Hematopoietic multipotent progenitor cell treated with erythropoietin and hydrocortisone succinate and interleukin-3 and kit ligand, for 17 days (in vitro differentiated cells): ENCODE data around the gene DNAAF2.
"Not testable (repeated sequence)": the region's sequence is repeated elsewhere in the genome, so short reads cannot be mapped to it uniquely, and the experiment has no call there.

Experiments
- DNase-seq: peaks from one replicate; pipeline ENCODE4 v3.0.0-alpha.2; 2015; ENCODE audit warnings: low spot score

The DNAAF2 gene

DNA sequence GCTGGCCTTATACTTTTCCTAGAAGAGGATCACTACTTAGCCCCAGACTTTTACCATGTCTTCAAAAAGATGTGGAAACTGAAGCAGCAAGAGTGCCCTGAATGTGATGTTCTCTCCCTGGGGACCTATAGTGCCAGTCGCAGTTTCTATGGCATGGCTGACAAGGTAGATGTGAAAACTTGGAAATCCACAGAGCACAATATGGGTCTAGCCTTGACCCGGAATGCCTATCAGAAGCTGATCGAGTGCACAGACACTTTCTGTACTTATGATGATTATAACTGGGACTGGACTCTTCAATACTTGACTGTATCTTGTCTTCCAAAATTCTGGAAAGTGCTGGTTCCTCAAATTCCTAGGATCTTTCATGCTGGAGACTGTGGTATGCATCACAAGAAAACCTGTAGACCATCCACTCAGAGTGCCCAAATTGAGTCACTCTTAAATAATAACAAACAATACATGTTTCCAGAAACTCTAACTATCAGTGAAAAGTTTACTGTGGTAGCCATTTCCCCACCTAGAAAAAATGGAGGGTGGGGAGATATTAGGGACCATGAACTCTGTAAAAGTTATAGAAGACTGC lies 12.9 kb downstream of the DNAAF2 start:
- peak; percentile 18 for DNase-seq

DNA sequence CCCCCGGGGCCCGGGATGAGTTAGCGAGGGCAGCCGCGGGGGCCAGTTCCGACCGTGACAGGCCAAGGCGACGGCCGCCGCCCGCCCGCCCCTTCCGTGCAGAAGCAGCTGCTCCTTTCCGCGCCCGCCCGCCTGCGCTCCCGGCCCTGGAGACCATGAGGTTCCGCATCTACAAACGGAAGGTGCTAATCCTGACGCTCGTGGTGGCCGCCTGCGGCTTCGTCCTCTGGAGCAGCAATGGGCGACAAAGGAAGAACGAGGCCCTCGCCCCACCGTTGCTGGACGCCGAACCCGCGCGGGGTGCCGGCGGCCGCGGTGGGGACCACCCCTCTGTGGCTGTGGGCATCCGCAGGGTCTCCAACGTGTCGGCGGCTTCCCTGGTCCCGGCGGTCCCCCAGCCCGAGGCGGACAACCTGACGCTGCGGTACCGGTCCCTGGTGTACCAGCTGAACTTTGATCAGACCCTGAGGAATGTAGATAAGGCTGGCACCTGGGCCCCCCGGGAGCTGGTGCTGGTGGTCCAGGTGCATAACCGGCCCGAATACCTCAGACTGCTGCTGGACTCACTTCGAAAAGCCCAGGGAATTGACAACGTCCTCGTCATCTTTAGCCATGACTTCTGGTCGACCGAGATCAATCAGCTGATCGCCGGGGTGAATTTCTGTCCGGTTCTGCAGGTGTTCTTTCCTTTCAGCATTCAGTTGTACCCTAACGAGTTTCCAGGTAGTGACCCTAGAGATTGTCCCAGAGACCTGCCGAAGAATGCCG lies 13.7 kb downstream of the DNAAF2 start:
- peak; percentile 33 for DNase-seq

DNA sequence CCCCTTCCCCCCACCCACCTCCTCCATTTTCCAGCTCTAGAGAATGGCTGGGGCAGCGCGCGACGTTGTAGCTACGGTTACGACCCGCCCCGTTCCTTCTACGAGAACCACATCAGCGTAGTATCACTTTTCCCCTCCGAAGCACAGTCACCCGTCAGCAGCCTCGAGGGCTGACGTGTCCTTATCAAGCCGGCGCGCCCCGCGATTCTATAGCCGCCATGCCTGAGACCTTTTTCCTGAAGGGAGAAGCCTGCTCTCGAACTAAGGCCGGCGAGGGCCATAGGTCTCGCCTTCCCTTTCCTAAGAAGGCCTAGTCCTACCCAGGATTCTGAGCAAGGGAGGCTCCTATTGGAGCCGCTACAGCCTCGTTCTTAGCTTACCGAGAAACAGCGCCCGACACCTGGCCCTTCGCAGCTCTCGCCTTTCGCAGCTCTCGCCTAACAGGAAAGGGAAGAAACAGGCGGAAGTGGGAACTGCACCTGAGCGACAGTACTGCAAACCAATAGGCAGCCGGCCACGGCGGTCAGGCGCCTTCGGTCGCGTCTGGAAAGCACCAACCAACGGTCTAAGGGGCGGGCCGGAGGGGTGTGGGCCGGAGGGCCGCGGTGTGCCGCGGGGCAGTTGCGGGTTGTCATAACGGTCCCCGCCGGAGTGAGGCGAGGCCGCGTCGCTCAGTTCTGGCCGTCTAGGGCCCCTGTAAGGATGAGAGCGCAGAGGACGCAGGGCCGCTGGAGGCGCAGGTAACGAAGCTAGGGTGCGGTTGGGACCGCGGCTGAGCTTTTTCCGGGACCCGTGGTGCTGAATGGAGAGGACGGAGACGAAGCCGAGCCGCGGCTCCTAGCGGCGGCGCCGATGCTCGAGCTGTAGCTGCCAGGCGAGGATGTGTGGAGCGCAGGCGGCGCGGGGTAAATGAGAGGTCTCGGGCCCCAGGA lies 14.6 kb downstream of the DNAAF2 start, which contains the start of the genes MGAT2 and RPL36AL:
Gene MGAT2 (plus strand): TSS at position 618 of the 932 bp plus-strand sequence. CDS start 470 bp downstream, outside the sequence.
Gene RPL36AL (minus strand): TSS at position 445 of the 932 bp plus-strand sequence. CDS start 1,522 bp downstream, outside the sequence.
- DNase-seq = peak; percentile 97

DNA sequence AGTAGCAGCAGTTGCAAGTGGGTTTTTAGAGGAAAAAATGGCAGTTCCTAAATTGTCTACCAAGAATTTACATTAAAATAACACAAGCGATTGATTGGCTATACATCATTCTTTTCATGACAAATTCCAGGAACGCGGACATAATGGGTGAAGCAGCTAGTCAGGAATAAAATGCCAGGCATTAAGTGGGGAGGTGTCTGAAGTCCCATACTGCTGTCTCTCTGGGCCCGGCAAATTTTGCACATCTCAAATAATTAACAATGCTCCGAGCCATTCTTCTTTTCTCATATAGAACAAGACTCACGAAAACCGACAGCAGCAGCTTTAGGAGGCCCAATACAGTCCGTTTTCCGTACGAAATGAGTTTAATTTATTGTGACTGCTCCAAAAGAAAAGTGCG lies 15.3 kb downstream of the DNAAF2 start:
- no peak for DNase-seq

DNA sequence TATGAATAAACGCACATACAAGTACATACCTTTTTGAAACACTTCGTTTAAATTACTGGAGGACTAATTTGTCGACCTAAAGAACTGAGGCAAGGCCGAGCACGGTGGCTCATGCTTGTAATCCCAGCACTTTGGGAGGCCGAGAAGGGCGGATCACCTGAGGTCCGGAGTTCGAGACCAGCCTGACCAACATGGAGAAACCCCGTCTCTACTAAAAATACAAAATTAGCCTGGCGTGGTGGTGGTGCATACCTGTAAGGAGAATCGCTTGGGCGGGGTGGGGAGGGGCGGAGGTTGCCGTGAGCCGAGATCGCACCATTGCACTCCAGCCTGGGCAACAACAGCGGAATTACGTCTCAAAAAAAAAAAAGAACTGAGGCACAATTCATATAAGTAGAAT lies 15.8 kb downstream of the DNAAF2 start:
- not testable (repeated sequence) for DNase-seq

DNA sequence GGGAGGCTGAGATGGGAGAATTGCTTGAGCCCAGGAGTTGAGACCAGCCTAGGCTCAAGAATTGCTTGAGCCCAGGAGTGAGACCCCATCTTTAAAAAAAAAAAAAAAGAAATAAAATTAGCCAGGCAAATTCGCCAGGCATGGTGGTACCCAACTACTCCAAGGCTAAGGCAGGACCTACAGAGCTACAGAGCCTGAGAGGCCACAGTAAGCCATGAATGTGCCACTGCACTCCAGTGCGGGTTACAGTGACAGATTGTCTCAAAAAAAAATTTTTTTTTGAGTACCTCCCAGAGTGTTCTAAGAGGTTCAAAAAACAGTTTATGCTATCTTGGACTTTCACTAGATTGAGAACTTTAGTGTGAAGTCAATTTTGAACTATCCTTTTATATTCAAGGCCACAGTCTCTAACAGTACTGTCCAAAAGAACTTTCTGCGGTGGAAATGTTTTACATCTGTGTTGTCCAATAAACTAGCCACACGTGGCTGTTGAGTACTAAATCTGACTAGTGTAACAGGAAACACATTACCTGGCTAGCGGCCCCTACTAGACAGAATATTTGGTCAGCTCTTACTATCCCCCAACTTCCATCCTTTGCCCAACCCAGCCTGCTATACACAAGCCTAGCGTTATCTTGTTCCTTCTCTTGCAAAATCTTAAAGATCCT lies 17.1 kb downstream of the DNAAF2 start:
- no peak for DNase-seq

DNA sequence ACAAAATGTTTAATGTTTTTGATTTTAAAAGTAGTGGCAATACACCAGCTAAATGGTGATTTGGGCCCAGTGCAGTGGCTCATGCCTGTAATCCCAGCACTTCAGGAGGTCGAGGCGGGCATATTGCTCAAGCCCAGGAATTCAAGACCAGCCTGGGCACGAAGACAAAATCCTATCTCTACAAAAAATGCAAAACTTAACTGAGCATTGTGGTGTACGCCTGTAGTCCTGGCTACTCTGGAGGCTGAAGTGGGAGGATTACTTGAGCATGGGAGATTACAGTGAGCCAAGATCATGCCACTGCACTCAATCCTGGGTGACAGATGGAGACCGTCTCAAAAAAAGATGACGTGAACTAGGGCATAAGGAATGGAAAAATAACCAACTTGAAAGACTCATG lies 19.3 kb downstream of the DNAAF2 start:
- DNase-seq = peak; percentile 32

DNA sequence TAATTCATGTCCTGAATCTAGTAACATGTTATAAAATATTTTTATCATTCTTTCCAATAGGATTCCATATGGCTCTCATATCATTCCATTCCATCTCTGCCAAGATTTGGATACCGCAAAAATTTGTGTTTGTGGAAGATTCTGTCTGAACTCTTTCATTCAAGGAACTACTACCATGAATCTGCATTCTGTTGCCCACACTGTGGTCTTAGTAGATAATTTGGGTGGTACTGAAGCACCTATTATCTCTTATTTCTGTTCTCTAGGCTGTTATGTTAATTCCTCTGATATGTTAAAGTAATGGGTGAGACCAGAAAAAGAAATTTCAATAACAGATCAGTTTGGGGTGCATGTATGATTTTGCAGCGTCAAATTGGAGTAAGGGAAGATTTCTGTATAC lies 20.8 kb downstream of the DNAAF2 start:
- peak; percentile 23 for DNase-seq

DNA sequence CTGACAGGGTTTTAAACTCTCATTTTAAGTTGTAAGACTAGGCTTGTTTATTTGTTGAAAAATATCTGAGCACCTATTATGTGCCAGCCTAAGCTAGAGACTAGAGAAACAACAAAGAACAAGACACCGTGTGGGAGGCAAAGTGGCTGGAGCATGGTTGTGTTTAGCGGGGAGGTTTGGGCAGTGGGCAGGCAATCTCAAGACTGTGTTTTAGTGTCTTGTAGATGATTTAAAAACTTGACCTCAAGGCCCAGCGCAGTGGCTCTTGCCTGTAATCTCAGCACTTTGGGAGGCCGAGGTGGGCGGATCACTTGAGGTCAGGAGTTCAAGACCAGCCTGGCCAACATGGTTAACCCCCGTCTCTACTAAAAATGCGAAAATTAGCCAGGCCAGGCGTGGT lies 22.4 kb downstream of the DNAAF2 start:
- no peak for DNase-seq

DNA sequence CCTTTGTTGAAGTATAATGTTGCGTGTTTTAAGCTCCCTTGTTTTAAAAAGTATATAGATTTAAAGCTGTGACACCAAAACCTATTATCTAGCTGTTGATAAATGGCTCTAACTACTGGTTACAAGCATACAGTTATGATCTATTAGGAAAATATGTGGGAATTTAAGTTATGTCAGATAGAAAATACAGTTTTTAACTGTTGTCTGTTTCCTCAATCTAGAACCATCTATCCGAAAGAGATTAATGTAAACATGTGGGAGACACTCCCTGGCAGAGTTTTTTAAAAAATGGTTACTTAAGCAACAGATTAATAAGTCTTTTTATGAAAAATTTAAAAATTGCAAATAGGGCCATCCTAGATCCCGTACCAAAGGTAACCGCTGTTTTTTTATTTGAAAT lies 22.8 kb downstream of the DNAAF2 start:
- DNase-seq = no peak

DNA sequence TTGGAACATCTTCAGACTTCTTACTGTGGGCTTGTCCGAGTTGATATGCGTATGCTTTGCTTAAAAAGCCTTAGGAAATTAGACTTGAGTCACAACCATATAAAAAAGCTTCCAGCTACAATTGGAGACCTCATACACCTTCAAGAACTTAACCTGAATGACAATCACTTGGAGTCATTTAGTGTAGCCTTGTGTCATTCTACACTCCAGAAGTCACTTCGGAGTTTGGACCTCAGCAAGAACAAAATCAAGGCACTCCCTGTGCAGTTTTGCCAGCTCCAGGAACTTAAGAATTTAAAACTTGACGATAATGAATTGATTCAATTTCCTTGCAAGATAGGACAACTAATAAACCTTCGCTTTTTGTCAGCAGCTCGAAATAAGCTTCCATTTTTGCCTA lies 27.5 kb downstream of the DNAAF2 start:
- DNase-seq = no peak

DNA sequence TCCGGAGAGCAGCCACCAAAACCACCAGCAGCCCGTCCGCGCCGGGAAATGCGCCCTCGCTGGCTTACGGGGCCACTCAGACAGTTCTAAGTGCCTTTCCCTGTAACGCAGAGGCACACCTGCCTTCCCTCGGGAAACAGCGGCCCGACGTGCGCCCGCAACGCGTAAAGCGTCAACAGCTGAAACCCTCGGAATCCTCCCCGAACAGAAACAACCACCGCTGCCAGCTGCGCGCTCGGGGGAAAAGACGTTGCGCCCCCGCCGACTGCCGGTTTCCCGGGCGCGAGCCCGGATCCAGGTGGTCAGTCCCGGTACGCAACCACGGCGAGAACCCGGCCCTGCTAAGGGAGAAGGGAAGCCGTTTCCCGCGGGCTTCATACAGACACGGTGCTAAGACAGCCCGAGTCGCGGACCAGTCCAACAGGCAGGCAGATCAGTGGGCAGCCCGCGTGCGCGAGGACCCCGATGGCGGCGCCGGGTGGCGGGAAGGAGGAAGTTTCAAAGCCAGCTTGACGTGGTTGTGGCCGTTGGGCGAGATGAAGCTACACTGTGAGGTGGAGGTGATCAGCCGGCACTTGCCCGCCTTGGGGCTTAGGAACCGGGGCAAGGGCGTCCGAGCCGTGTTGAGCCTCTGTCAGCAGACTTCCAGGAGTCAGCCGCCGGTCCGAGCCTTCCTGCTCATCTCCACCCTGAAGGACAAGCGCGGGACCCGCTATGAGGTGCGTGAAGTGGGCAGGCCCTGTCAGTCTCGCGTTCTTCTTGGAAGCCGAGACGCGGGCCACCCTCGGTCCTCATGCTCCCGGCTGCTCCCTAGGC lies 36.4 kb downstream of the DNAAF2 start, which contains the start of gene LRR1:
Gene LRR1 (plus strand): TSS at position 456 of the 816 bp plus-strand sequence. CDS start 81 bp downstream, at position 537.
- DNase-seq = peak; percentile 86

DNA sequence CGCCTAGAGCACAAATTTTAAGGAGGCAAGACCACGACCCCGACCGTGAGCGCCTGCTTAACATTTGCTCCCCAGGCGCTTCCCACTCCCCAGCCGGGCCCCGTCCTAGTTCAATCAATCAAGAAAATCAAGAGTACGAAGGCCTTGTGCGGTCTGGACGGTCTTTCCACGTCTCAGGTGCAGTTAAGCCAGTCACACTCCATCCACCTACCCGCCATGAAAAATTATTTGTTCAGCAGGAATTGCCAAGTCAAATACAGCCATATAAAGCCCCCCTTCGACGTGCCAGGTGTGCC lies 36.9 kb downstream of the DNAAF2 start:
- no peak for DNase-seq

DNA sequence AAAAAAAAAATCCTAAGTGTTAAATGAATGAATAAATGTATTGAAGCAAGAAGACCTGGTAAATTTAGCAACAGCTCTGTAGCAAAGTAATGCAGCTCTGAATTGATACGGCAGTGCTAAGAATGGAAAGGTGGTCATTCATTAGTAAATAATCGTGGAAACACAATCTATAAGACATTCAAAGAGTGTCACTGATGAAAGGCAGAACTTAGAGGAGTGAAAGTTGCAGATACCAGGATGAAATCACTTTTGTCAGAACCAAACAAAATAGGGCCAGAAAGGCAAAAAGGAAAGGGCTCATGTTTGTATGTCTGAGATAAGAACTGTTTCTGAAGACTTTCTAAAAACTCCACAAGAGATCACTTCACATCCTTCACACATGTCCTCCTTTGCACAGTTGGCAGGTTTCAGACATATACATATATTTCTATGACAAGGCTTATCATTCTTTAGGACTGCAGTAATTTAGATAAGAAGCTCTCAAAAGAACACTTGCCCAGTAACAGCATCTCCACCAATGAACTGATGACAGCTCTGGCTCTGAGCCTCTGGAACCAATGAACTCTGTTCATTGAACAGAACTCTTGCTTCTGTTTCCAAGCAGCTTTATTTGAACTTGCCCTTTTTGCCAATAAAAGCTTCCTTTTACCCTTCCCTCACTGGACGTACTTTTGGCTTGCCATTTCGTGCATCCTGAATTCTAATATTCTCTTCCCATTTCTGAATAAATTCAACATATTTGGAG lies 40.5 kb downstream of the DNAAF2 start:
- peak; percentile 69 for DNase-seq

DNA sequence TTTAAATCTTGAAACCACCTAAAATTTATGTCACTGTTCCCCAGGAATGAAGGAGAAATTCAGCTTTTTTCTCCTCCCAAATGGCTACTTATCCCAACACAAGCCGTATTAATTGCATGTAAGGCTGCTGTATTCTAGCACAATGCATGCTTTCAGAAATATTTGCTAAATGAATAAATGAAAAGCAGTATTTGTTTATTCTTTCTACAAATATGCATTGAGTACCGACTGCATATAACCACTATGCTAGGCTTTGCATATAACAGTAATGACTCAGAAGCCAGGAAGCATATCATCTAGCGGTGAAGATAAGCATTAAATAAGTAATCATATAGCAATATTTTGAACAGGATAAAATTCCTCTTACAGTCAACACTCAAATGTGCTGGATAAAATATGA lies 42.0 kb downstream of the DNAAF2 start:
- DNase-seq = no peak

DNA sequence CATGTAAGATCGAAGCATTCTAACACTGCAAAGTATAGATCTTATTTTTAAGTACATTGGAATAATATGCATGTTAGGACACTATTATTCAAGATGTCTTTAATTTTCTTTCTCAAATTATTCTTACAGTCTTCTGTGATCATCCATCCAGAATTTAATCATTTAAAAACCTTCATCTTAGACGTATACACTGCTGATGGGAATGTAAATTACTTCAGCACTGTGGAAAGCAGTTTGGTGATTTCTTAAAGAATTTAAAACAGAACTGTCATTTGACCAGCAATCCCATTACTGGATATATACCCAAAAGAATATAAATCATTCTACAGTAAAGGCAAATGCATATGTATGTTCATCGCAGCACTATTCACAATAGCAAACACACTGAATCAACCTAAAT lies 45.7 kb downstream of the DNAAF2 start:
- DNase-seq = no peak

DNA sequence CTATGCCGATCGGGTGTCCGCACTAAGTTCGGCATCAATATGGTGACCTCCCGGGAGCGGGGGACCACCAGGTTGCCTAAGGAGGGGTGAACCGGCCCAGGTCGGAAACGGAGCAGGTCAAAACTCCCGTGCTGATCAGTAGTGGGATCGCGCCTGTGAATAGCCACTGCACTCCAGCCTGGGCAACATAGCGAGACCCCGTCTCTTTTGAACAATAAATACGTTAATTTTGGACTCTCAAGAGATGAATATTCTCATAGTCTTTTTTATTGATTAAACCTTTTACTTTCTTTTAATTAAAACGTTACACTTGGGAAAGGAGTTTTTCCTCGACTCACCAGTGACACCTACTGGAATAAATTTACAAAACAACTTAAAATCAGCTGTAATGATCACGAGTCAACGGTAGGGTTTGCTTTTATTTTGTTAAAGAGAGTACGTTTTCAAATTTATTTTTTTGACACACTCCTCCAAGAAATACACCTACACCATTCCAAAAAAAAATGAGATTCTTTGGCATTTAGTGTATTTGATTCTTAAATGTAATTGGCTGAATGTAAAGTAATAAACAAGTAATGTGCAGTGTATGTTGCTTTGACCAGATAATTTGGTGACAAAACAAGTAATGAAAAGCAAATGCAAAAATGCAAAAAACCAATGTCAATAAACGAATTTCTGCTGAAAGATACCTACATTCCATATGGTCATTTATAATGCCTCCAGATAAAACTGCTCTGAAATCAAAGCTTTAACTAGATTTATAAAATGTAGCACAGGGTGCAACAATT lies 48.2 kb downstream of the DNAAF2 start:
- DNase-seq = peak; percentile 94

DNA sequence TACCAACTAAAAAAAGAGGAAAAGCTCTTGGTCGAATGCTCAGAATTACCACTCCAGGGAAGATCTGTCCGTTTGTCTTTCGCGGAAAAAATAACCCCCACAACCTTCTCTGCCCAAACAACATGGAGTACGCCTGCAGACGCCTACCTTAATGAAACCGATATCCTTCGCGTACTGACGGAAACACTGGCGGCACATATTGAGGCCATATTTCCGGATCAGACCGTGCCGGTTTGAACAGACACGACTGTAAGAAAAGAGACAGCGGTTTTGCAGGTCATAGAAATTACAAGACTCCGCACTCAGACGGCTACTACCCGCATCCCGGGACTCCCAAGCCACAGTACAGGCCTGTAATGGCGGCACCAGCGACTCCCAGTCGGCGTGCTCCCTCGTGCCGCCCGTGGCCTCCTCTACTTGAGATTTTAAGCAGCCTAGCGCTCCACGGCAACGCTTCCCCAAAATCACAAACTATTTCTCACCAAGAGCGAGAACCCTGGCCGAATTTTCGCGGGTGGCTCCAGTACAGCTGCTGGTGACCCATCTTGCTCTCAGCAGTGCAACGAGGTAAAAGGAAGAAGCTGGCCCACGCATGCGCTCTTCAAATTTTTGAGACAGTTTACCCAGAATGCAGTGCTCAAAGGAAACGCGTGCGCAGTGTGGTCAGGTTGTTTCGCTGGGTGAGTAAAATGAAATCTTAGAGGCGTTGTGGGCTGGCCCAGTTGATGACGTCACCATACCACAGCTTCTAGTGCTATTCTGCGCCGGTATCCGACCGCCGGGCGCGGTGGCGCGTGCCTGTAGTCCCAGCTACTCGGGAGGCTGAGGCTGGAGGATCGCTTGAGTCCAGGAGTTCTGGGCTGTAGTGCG lies 49.0 kb downstream of the DNAAF2 start, which contains the start of gene RPS29:
Gene RPS29 (minus strand): TSS at position 578 of the 870 bp plus-strand sequence. CDS start 34 bp downstream, at position 544.
- DNase-seq = peak; percentile 100
